ENCODE results near the gene REXO1.

The REXO1 gene

GRCh38 chr19:1864480-1865171 is 16.3 kb upstream of the REXO1 start:
- Histone ChIP-seq H3K4me3 (ENCODE audit: insufficient read depth in 1 of 2, low read depth in 1 of 2, low read length in 2 of 2) (peak overlapping the region; percentile 71 to 79), H3K9me3 (ENCODE audit: control insufficient read depth, low read length) (no peaks in the 10 kb centered on the region), H3K18ac (ENCODE audit: low read depth in 1 of 2, low read length in 2 of 2) (peak overlapping the region; percentile 63 to 95), H2BK5ac (ENCODE audit: low read depth, low read length, poor library complexity, severe bottlenecking) (peak overlapping the region; percentile 92), H3K9ac (ENCODE audit: low read length) (peak overlapping the region; percentile 91), H3K79me1 (replicated peaks; ENCODE audit: low read length, poor library complexity, severe bottlenecking) (peaks cover 21% of the 10 kb centered on the region), H3K14ac (ENCODE audit: low read length in 2 of 2) (peak overlapping the region in 1 of 2 experiments; percentile 1), H3K23ac (ENCODE audit: low read length in 2 of 2) (no peak overlapping the region), H3K4me1 (ENCODE audit: control insufficient read depth, insufficient read depth, low read depth, low read length) (peaks cover 34% of the 10 kb centered on the region), H3K27me3 (ENCODE audit: control insufficient read depth in 1 of 2, insufficient read depth in 1 of 2, low read length in 2 of 2) (no peaks in the 10 kb centered on the region), H3K4ac (ENCODE audit: low read depth in 1 of 2, low read length in 2 of 2) (peak overlapping the region; percentile 75 to 95), H3K4me2 (ENCODE audit: low read length, poor library complexity, severe bottlenecking) (peak overlapping the region; percentile 95), H2BK15ac (ENCODE audit: low read depth, poor library complexity, severe bottlenecking) (peak overlapping the region; percentile 83), H2AFZ (ENCODE audit: low read depth, low read length) (peak overlapping the region; percentile 36), H4K8ac (ENCODE audit: low read length) (peak overlapping the region; percentile 92), H3K36me3 (ENCODE audit: control insufficient read depth in 1 of 2, insufficient read depth in 2 of 2, low read depth in 1 of 2, low read length in 2 of 2) (peaks cover 0 to 7% of the 10 kb centered on the region in 2 experiments), H3K27ac (ENCODE audit: low read length, poor library complexity, severe bottlenecking) (peak overlapping the region; percentile 80), H2AK5ac (ENCODE audit: low read length, severe bottlenecking) (peak overlapping the region; percentile 80), H4K91ac (ENCODE audit: low read length) (peak overlapping the region; percentile 75), H2BK12ac (ENCODE audit: low read length in 2 of 2) (peak overlapping the region in 1 of 2 experiments; percentile 93), H2BK120ac (ENCODE audit: low read depth, low read length) (peak overlapping the region; percentile 91)
- DNase-seq, result peak; percentile 68
- 8% methylated on average over 49 of the region's 52 CpGs for WGBS

DNA sequence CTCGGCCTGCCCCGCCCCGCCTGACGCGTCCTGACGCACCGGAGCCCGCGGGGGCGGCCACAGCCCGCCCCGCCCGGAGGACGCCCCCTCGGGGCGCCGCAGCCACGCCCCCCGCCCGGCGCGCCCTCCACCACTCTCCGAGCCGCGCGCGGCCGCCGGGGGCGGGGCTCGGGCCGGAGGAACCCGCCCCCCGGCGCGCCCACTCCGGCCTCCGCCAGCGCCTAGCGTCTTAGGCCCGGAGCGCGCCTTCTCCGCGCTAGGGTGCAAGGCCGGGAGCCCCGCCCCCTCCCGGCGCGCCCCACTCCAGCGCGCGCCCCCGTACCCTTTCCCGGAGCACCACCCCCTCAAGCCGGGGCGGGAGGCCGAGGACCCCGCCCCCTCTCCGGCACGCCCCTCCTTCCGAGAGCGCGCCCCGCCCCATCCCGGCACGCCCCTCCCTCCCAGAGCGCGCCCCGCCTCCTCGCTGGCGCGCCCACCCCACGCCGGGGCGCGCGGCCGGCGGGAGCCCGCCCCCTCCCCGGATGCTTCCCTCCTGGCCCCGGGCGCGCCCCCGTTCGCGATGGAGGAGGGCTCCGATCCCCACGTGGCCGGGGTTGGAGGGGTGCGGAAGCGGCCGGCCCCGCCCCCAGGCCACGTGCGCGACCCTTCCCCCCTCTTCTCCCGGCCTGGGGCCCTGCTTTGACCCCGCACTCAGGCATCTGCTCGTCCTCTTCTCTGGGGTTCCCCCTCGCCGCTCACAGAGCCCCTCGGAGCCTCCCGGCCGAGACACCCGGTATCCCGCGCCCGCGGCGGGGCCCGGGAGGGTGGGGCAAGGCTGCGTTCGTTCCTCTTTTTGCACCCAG is 15.6 kb upstream of the REXO1 start:
- Histone ChIP-seq H3K79me1 (replicated peaks; ENCODE audit: low read length, poor library complexity, severe bottlenecking) (peaks cover 17% of the 10 kb centered on the region), H2AK5ac (ENCODE audit: low read length, severe bottlenecking) (no peak overlapping the region), H3K14ac (ENCODE audit: low read length in 2 of 2) (no peak overlapping the region), H3K4me2 (ENCODE audit: low read length, poor library complexity, severe bottlenecking) (peak overlapping the region; percentile 95), H3K4me3 (ENCODE audit: insufficient read depth in 1 of 2, low read depth in 1 of 2, low read length in 2 of 2) (peak overlapping the region; percentile 79 to 97), H4K91ac (ENCODE audit: low read length) (peak overlapping the region; percentile 75), H3K9me3 (ENCODE audit: control insufficient read depth, low read length) (no peaks in the 10 kb centered on the region), H3K4ac (ENCODE audit: low read depth in 1 of 2, low read length in 2 of 2) (peak overlapping the region in 1 of 2 experiments; percentile 75), H2BK15ac (ENCODE audit: low read depth, poor library complexity, severe bottlenecking) (peak overlapping the region; percentile 83), H3K18ac (ENCODE audit: low read depth in 1 of 2, low read length in 2 of 2) (peak overlapping the region; percentile 63 to 95), H3K36me3 (ENCODE audit: control insufficient read depth in 1 of 2, insufficient read depth in 2 of 2, low read depth in 1 of 2, low read length in 2 of 2) (peaks cover 0 to 7% of the 10 kb centered on the region in 2 experiments), H2BK120ac (ENCODE audit: low read depth, low read length) (peak overlapping the region; percentile 91), H3K4me1 (ENCODE audit: control insufficient read depth, insufficient read depth, low read depth, low read length) (peaks cover 42% of the 10 kb centered on the region), H3K23ac (ENCODE audit: low read length in 2 of 2) (no peak overlapping the region), H3K27ac (ENCODE audit: low read length, poor library complexity, severe bottlenecking) (peak overlapping the region; percentile 80), H4K8ac (ENCODE audit: low read length) (peak overlapping the region; percentile 92), H2BK5ac (ENCODE audit: low read depth, low read length, poor library complexity, severe bottlenecking) (peak overlapping the region; percentile 92), H2BK12ac (ENCODE audit: low read length in 2 of 2) (peak overlapping the region in 1 of 2 experiments; percentile 55), H2AFZ (ENCODE audit: low read depth, low read length) (peak overlapping the region; percentile 92), H3K9ac (ENCODE audit: low read length) (peak overlapping the region; percentile 91), H3K27me3 (ENCODE audit: control insufficient read depth in 1 of 2, insufficient read depth in 1 of 2, low read length in 2 of 2) (no peaks in the 10 kb centered on the region)
- WGBS, result 1% methylated on average over 60 of the region's 115 CpGs
- DNase-seq, result peak; percentile 93

DNA sequence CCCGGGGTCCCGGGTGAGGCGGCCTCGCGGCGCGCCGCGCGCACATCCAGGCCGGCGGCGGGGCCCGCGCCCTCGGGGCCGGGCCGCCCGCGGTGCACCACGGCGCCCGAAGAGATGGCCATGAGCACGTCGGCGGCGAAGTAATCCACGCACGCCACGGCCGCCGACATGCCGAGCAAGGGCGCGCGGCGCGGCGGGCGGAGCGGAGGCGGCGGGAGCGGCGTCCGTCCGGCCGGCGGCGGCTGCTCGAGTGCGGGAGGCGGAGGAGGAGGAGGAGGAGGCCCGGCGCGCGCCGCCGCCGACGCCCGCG is 15.0 kb upstream of the REXO1 start, which contains the start of gene KLF16:
Gene KLF16 (minus strand): TSS at position 252 of the 310 bp plus-strand sequence. CDS start 82 bp downstream, at position 170.
- Histone ChIP-seq H3K4me1 (ENCODE audit: control insufficient read depth, insufficient read depth, low read depth, low read length) (peaks cover 47% of the 10 kb centered on the region), H3K18ac (ENCODE audit: low read depth in 1 of 2, low read length in 2 of 2) (peak within 1 kb of the TSS; percentile 95 to 98), H2AFZ (ENCODE audit: low read depth, low read length) (peak within 1 kb of the TSS; percentile 92), H3K4me3 (ENCODE audit: insufficient read depth in 1 of 2, low read depth in 1 of 2, low read length in 2 of 2) (peak within 1 kb of the TSS; percentile 85 to 97), H3K36me3 (ENCODE audit: control insufficient read depth in 1 of 2, insufficient read depth in 2 of 2, low read depth in 1 of 2, low read length in 2 of 2) (peaks cover 0 to 7% of the 10 kb centered on the region in 2 experiments), H3K9ac (ENCODE audit: low read length) (peak within 1 kb of the TSS; percentile 91), H4K8ac (ENCODE audit: low read length) (peak within 1 kb of the TSS; percentile 92), H3K79me1 (replicated peaks; ENCODE audit: low read length, poor library complexity, severe bottlenecking) (peaks cover 14% of the 10 kb centered on the region), H3K14ac (ENCODE audit: low read length in 2 of 2) (peak within 1 kb of the TSS in 1 of 2 experiments; percentile 98), H2BK12ac (ENCODE audit: low read length in 2 of 2) (peak within 1 kb of the TSS in 1 of 2 experiments; percentile 89), H4K91ac (ENCODE audit: low read length) (peak within 1 kb of the TSS; percentile 75), H3K27me3 (ENCODE audit: control insufficient read depth in 1 of 2, insufficient read depth in 1 of 2, low read length in 2 of 2) (no peaks in the 10 kb centered on the region), H2AK5ac (ENCODE audit: low read length, severe bottlenecking) (no peak within 1 kb of the TSS), H2BK120ac (ENCODE audit: low read depth, low read length) (peak within 1 kb of the TSS; percentile 91), H3K9me3 (ENCODE audit: control insufficient read depth, low read length) (no peaks in the 10 kb centered on the region), H3K23ac (ENCODE audit: low read length in 2 of 2) (peak within 1 kb of the TSS in 1 of 2 experiments; percentile 90), H3K4ac (ENCODE audit: low read depth in 1 of 2, low read length in 2 of 2) (peak within 1 kb of the TSS; percentile 75 to 97), H3K27ac (ENCODE audit: low read length, poor library complexity, severe bottlenecking) (peak within 1 kb of the TSS; percentile 80), H3K4me2 (ENCODE audit: low read length, poor library complexity, severe bottlenecking) (peak within 1 kb of the TSS; percentile 95), H2BK5ac (ENCODE audit: low read depth, low read length, poor library complexity, severe bottlenecking) (peak within 1 kb of the TSS; percentile 92), H2BK15ac (ENCODE audit: low read depth, poor library complexity, severe bottlenecking) (peak within 1 kb of the TSS; percentile 89)
- no CpG with 5 or more reads among the region's 63 CpGs for WGBS
- no peak for DNase-seq

Measured in mesenchymal stem cell (in vitro differentiated cells and primary cell).